PC-9 (cell line): ENCODE results near the gene MED7.

Experiments
- EZH2 ChIP-seq: fragments of 200-600 bp; sonication (generic); IDR thresholded peaks from 2 replicates; pipeline ENCODE4 v1.8.0; 2017; ENCODE audit warnings: antibody characterized with exemption, low read depth
- TF ChIP-seq, protein P1 (sequence below): fragments of 200-600 bp; sonication (generic); conservative IDR thresholded peaks from 2 replicates; pipeline ENCODE4 v1.6.1; 2017; ENCODE audit warnings: mixed run types, antibody characterized with exemption, mild to moderate bottlenecking, moderate library complexity

DNA sequence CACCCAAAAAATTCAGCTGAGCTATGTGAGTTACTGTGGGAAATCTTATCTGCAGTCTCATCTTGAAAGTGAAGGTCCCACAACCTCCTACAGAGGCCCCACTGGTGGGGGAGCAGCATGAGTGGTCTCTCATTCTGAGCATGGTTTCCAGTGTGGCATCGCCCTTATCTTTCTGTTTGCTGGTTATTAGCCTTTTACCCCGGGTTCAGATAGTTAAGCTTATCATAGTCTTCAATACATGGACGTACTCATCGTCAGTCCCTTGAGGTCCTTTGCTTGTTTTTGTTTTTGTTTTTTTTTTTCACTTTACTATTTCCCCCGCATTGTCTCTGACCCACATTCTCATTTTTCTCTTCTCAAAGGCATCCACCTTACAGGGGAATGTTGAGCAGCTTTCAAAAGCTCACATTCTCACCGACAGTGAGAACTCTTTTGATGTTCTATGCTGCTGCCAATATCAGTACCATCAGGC lies 26.1 kb downstream of the MED7 start:
- TF ChIP-seq, protein P1, sequence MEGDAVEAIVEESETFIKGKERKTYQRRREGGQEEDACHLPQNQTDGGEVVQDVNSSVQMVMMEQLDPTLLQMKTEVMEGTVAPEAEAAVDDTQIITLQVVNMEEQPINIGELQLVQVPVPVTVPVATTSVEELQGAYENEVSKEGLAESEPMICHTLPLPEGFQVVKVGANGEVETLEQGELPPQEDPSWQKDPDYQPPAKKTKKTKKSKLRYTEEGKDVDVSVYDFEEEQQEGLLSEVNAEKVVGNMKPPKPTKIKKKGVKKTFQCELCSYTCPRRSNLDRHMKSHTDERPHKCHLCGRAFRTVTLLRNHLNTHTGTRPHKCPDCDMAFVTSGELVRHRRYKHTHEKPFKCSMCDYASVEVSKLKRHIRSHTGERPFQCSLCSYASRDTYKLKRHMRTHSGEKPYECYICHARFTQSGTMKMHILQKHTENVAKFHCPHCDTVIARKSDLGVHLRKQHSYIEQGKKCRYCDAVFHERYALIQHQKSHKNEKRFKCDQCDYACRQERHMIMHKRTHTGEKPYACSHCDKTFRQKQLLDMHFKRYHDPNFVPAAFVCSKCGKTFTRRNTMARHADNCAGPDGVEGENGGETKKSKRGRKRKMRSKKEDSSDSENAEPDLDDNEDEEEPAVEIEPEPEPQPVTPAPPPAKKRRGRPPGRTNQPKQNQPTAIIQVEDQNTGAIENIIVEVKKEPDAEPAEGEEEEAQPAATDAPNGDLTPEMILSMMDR = no peak
- TF ChIP-seq EZH2 = no peak
